Measurements from ENCODE around the gene OSTC.

OSTC gene

DNA sequence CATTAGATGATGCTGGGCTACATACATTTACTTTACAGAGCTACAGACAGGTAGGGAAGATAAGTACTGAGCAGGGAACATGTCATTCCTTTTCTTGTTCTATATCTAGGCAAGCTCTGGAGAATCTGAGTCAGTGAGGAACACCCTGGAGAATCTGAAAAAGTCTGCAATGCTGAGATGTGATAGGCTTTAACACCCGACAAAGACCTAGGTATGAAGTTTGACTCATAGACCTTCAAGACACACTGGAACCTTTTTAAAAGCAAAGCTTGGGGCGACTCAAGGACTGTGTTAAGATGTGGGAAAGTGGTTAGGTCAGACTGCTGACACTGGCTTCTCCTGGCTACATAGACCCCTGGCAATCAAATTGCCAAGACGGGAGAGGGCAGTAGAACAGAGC, 42.8 kb downstream of the OSTC start:
- TF ChIP-seq, protein P1, sequence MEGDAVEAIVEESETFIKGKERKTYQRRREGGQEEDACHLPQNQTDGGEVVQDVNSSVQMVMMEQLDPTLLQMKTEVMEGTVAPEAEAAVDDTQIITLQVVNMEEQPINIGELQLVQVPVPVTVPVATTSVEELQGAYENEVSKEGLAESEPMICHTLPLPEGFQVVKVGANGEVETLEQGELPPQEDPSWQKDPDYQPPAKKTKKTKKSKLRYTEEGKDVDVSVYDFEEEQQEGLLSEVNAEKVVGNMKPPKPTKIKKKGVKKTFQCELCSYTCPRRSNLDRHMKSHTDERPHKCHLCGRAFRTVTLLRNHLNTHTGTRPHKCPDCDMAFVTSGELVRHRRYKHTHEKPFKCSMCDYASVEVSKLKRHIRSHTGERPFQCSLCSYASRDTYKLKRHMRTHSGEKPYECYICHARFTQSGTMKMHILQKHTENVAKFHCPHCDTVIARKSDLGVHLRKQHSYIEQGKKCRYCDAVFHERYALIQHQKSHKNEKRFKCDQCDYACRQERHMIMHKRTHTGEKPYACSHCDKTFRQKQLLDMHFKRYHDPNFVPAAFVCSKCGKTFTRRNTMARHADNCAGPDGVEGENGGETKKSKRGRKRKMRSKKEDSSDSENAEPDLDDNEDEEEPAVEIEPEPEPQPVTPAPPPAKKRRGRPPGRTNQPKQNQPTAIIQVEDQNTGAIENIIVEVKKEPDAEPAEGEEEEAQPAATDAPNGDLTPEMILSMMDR (IDR thresholded peaks at IDR 0.05): no peak

DNA sequence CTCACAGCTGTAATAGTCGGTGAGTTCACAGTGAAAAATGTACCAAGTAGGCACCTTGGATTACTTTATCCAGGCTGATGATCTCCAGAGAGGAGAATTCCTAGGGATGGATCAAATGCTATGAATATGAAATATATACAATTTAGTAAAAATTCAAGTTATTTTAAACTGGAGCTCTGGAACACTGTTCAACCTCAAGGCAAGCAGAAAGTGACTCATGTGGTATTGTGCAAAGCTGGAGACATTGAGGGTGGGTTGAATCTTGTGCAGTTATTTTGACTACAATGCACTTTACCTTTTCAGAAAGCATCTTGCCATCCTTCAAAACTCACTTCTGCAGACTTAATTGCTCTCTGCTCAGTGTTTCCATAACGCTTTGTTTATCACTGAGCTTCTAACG, 43.4 kb downstream of the OSTC start:
- TF ChIP-seq, protein P1 (IDR thresholded peaks at IDR 0.05): no peak

DNA sequence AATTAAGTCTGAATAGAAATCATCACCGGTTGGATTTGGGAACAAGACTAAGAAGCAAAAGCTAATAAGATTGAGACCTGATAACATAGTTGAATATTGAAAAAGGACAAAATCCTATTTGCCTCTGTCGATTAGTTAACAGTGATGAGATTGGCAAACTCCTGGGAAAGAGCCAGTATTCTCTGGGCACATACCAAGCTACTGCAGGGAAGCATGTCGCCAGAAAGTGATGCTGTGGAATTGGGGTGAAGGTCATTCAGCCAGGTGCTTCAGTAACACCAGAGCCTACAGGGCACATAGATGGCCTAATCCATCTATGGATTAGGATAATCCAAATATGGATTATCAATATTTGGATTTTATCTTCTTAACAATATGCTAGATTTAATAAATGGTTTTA, 44.0 kb downstream of the OSTC start:
- TF ChIP-seq, protein P1 (IDR thresholded peaks at IDR 0.05): no peak

DNA sequence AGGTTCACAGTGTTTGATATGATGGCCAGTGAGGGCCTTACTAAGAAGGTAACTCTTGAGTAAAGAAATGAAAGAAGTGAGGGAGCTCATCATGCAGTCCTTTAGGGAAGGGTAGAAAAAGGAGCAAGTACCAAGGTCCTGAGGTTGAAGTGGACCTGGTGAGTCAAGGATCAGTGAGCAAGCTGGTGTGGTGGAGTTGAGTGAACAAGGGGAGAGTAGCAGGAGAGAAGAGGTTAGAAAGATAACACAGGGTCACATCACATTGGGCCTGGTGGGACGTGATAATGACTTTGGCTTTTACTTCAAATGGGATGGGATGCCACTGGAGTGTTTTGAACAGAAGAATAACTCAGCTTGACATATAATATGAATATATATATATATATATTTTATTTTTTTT, 44.7 kb downstream of the OSTC start:
- TF ChIP-seq, protein P1 (IDR thresholded peaks at IDR 0.05): no peak

DNA sequence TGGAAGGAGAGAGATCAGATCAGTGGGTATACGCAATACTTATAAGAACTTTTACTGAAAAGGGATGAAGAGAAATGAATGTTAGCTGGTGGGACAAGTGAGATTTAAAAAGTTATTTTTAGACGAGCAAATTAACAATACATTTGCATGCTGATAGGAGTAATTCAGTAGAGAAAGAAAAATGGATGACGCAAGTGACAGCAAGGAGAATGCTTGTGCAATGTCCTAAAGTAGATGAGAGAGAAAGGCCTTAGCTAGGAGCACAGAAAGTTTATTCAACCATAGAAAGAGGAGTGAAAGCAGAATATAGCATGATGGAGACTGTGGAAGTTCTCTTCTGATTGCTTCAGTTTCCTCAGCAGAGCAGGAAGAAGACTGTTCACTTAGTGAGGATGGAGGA, 45.8 kb downstream of the OSTC start:
- TF ChIP-seq, protein P1 (IDR thresholded peaks at IDR 0.05): no peak

DNA sequence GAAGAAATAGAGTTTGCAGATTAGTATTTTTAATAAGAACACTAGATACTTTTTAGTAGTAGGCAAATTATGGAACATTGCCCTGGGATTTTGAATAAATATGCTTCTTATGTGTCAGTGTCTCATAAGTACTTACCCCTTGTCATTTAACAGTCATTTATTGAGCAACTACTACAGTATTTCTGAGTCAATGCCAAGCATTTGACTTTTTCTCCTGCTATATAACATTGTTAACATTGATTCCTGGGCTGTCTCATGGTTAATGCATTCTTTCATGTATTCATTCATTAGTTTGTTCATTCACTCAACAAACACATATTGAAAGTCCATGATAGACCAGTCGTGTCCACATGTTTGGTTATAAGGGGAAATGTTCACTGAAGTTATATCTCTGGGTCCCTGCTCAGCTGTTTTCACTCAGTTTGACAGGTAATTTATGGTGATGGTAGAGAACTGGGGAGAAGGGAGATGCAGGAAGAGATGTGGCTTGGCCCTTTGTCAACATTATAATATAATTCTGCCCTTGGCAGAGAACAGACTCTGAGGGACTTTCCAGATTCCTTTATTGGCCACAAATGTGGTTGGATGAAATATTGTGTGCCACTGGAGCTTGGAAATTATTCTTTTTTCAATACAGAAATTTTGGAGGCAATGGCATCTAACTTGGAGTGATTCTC, 49.8 kb downstream of the OSTC start:
- TF ChIP-seq, protein P1 (IDR thresholded peaks at IDR 0.05): no peak

DNA sequence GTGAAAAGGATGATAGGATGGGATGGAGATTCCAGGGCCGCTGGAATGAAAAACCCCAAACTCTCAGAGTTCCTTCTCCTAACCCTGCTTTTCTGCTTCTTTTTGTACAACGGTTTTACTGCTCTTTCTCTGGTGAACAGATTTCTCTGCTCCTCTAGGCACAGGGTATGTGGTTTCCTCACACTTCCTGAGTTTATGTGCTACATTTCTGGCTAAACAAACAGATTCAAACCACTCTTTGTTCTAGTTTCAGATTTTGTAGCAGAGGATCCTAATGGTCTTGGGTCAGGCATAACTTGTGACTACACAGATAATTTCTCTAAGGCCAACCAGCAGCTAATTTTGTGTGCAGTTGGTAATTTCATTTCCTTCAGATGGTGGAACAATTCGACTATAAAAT, 52.6 kb downstream of the OSTC start:
- TF ChIP-seq, protein P1 (IDR thresholded peaks at IDR 0.05): no peak

DNA sequence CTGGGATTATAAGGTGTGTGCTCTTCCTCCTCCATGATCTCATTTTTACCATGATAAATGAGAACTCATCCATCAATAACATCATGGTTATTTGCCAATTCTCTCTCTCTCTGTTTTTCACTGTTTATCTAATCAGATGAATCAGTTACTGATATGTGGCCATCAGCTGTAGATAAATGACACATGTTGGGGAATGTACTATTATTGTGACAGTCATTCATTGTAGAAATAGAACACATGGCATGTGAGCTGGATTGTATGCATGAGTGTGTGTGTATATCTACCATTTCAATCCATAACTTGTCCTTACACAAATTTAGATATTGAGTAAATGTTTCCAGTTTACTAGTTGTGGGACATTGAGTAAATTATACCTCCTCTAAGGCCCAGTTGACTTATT, 53.0 kb downstream of the OSTC start:
- TF ChIP-seq, protein P1 (IDR thresholded peaks at IDR 0.05): no peak
